A673 (cell line): ENCODE results near the gene RPL28. TPM values are rescaled to one million over a fixed set of nuclear protein-coding genes. Genes with fewer than 3 reads are reported as not detected.

ENCODE experiments used
- BruUV-seq: library from RNA; stranded (reverse); fragments of 400-500 nt; replicated peaks from 2 replicates; lab custom pipeline; 2021; lab: Mats Ljungman, UMichigan
- CTCF ChIA-PET: fragments of 300-600 bp; sonication (Branson Sonifier 250); formaldehyde crosslinking; loops from one replicate; lab custom pipeline; 2022; ENCODE audit warnings: antibody characterized with exemption; lab: Charles Lee
- POLR2A ChIA-PET: fragments of 300-600 bp; sonication (Branson Sonifier 250); formaldehyde crosslinking; loops from one replicate; lab custom pipeline; 2022; ENCODE audit warnings: antibody characterized with exemption; ENCODE audit not compliant: low non-redundant PET; lab: Charles Lee
- DNase-seq: peaks from one replicate; pipeline ENCODE4 v3.0.0-alpha.2; 2015; ENCODE audit warnings: low spot score
- H3K27ac ChIP-seq: fragments of 200-600 bp; sonication (generic); 2 replicates; pipeline ENCODE4 v1.5.1; 2016; ENCODE audit warnings: mixed run types, low read depth, mild to moderate bottlenecking, mixed read lengths, antibody characterized with exemption, low read length; ENCODE audit not compliant: poor library complexity, severe bottlenecking
- H3K27me3 ChIP-seq: fragments of 200-600 bp; sonication (generic); replicated peaks from 2 replicates; pipeline ENCODE4 v1.6.1; 2017; ENCODE audit warnings: mixed run types, low read depth, mild to moderate bottlenecking, mixed read lengths, antibody characterized with exemption, low read length; ENCODE audit not compliant: insufficient read depth, poor library complexity
- H3K36me3 ChIP-seq: fragments of 200-600 bp; sonication (generic); 2 replicates; pipeline ENCODE4 v1.6.1; 2016; ENCODE audit warnings: mixed run types, mild to moderate bottlenecking, mixed read lengths, antibody characterized with exemption, low read length; ENCODE audit not compliant: insufficient read depth, poor library complexity, severe bottlenecking
- H3K4me1 ChIP-seq: fragments of 200-600 bp; sonication (generic); 2 replicates; pipeline ENCODE4 v1.6.1; 2017; ENCODE audit warnings: mixed run types, mild to moderate bottlenecking, mixed read lengths, antibody characterized with exemption, low read length; ENCODE audit not compliant: insufficient read depth, poor library complexity, severe bottlenecking
- H3K4me3 ChIP-seq: fragments of 200-600 bp; sonication (generic); 2 replicates; pipeline ENCODE4 v1.5.1; 2016; ENCODE audit warnings: low read depth, mixed run types, mild to moderate bottlenecking, mixed read lengths, low read length; ENCODE audit not compliant: poor library complexity, severe bottlenecking
- H3K9me3 ChIP-seq: fragments of 200-600 bp; sonication (generic); 2 replicates; pipeline ENCODE4 v1.6.1; 2016; ENCODE audit warnings: mixed run types, low read depth, mild to moderate bottlenecking, mixed read lengths, antibody characterized with exemption, low read length; ENCODE audit not compliant: poor library complexity, severe bottlenecking
- EZH2 ChIP-seq: fragments of 200-600 bp; sonication (generic); IDR thresholded peaks from 2 replicates; pipeline ENCODE4 v1.6.1; 2017; ENCODE audit warnings: borderline replicate concordance, low read depth, mild to moderate bottlenecking, mixed read lengths, antibody characterized with exemption, low read length; ENCODE audit not compliant: poor library complexity, severe bottlenecking
- intact Hi-C: fragments of 100-400 bp; cut with micrococcal nuclease; formaldehyde crosslinking; loops from one replicate; pipeline ENCODE4 v1.10.0; 2022; ENCODE audit not compliant: unreplicated experiment
- total RNA-seq: library from RNA; stranded (reverse); gene quantifications from 2 replicates; pipeline ENCODE4 v1.2.3, GENCODE V29; 2021
- TF ChIP-seq, protein P1 (sequence below): fragments of 300-800, 200-600 bp; sonication (generic); conservative IDR thresholded peaks from 2 replicates; pipeline ENCODE4 v1.5.1; 2017; ENCODE audit warnings: low read depth, mild to moderate bottlenecking, antibody characterized with exemption, low read length, moderate library complexity, mixed read lengths

Gene RPL28
- total RNA-seq, 1 experiment from 2014 or later = 1,380 TPM

DNA sequence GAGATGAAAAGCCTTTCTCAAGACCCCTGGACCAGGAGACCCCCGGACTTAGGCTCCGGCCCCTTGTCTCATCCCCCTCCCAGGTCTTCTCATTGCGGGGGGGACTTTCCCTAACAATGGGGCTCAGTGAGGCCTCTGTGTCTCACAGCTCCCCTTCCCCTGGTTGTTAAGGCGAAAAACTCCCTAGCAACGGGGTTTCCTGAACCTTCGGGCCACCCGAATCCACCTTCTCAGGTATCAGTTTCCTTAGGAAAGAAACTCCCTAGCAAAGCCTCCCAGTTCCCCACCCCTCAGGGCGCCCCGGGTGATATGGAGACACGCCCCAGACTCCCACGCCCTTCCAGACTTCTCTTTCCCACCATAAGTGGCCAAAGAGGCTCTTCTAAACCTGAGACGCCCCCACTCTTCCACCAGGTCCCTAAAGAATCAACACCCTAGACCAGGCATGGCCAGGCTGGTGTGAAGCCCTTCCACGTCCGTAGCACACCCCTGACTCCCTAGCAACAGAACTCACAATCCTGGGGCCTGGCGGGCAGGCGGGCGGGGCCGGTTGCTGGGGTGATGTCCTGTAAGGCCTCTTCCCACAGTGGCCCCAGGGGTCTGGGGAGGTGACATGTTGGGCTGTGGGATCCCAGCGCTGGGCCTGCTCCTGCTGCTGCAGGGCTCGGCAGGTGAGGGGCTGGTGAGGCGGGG lies 9.3 kb upstream of the RPL28 start, which contains the start of gene TMEM190:
TSS of gene TMEM190 (plus strand) at position 586 of the 693 bp plus-strand sequence. CDS start at position 614, 28 bp downstream.
- Histone ChIP-seq H3K27ac (no peak within 1 kb of the TSS), H3K4me1 (no peaks in the 10 kb centered on the region), H3K36me3 (no peaks in the 10 kb centered on the region), H3K4me3 (no peak within 1 kb of the TSS), H3K9me3 (no peaks in the 10 kb centered on the region), H3K27me3 (no peaks in the 10 kb centered on the region)
- POLR2A ChIA-PET = no interaction called here
- CTCF ChIA-PET = no interaction called here
- intact Hi-C loops = no loop called here
- TF ChIP-seq, protein P1, sequence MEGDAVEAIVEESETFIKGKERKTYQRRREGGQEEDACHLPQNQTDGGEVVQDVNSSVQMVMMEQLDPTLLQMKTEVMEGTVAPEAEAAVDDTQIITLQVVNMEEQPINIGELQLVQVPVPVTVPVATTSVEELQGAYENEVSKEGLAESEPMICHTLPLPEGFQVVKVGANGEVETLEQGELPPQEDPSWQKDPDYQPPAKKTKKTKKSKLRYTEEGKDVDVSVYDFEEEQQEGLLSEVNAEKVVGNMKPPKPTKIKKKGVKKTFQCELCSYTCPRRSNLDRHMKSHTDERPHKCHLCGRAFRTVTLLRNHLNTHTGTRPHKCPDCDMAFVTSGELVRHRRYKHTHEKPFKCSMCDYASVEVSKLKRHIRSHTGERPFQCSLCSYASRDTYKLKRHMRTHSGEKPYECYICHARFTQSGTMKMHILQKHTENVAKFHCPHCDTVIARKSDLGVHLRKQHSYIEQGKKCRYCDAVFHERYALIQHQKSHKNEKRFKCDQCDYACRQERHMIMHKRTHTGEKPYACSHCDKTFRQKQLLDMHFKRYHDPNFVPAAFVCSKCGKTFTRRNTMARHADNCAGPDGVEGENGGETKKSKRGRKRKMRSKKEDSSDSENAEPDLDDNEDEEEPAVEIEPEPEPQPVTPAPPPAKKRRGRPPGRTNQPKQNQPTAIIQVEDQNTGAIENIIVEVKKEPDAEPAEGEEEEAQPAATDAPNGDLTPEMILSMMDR = no peak
- no peak for TF ChIP-seq EZH2
- no peak for DNase-seq
- BruUV-seq = no TSS peak

DNA sequence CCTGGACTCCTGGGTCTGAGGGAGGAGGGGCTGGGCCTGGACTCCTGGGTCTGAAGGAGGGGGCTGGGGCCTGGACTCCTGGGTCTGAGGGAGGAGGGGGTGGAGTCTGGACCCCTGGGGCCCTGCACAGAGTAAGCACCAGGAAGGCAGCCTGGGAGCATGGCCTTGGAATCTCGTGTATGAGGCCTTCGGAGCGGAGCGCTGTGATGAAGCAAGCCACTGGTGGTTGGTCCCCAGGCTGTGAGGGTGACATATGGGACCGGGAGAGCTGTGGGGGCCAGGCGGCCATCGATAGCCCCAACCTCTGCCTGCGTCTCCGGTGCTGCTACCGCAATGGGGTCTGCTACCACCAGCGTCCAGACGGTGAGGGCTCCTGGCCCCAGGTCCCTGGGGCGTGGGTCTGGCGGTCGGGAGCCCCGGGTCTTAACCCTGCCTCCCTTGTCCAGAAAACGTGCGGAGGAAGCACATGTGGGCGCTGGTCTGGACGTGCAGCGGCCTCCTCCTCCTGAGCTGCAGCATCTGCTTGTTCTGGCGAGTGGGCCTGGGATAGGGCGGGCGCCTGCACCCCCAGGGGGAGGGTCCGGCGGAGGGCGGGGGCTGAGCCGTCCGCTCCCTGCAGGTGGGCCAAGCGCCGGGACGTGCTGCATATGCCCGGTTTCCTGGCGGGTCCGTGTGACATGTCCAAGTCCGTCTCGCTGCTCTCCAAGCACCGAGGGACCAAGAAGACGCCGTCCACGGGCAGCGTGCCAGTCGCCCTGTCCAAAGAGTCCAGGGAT lies 8.2 kb upstream of the RPL28 start:
- POLR2A ChIA-PET = no interaction called here
- Histone ChIP-seq H3K27me3 (no peaks in the 10 kb centered on the region), H3K27ac (no peak overlapping the region), H3K9me3 (no peaks in the 10 kb centered on the region), H3K36me3 (no peaks in the 10 kb centered on the region), H3K4me1 (no peaks in the 10 kb centered on the region), H3K4me3 (no peak overlapping the region)
- CTCF ChIA-PET = no interaction called here
- intact Hi-C loops = no loop called here
- BruUV-seq = no TSS peak
- TF ChIP-seq, protein P1 = no peak
- no peak for TF ChIP-seq EZH2
- DNase-seq = no peak

DNA sequence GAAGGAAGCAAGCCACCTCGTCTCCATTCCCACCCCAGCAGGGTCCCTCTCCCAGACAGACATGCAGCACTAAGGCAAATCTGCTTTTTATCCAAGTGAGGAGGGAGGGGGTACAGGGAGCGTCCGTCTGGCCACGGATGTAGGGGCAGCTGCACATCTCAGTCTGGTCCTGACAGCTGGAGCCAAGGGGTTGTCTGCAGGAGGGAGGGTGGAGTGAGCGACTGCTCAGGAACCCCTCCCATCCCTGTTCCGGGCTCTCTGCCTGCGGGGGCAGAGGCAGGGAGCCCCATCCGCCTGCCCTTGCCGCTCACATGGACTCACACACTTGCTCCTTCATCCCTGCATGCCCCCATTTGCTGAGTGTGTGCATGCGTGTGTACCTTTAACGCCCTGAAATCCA lies 6.6 kb upstream of the RPL28 start:
- Histone ChIP-seq H3K4me1 (peaks cover under 1% of the 10 kb centered on the region), H3K9me3 (no peaks in the 10 kb centered on the region), H3K4me3 (no peak overlapping the region), H3K27ac (no peak overlapping the region), H3K27me3 (no peaks in the 10 kb centered on the region), H3K36me3 (no peaks in the 10 kb centered on the region)
- no peak for DNase-seq
- intact Hi-C loops = no loop called here
- ChIA-PET POLR2A (no interaction called here), CTCF (no interaction called here)
- BruUV-seq = no TSS peak
- no peak for TF ChIP-seq EZH2
- TF ChIP-seq, protein P1 = no peak
